K562 (cell line): ENCODE data around the gene PLSCR3. TPM values are rescaled to one million over a fixed set of nuclear protein-coding genes. Genes with fewer than 3 reads are reported as not detected.

Experiments used
- ATAC-seq: fragments of 200-7000 bp; cut with Tn5 transposase; 3 replicates; pipeline ENCODE4 v1.9.1; 2020; ENCODE audit warnings: moderate library complexity
- BruUV-seq: library from RNA; stranded (reverse); fragments of 400-500 nt; replicated peaks from 2 replicates; lab custom pipeline; 2021; lab: Mats Ljungman, UMichigan
- CTCF ChIA-PET: fragments of 300-600 bp; formaldehyde crosslinking; extraction: SDS; loops from one replicate; lab custom pipeline; 2021; ENCODE audit warnings: low intra/inter-chr PET ratio; lab: Yijun Ruan, JAX
- POLR2A ChIA-PET: fragments of 300-600, 350-650 bp; sonication (Branson Sonifier 250); formaldehyde crosslinking; extraction: SDS; loops from one replicate; lab custom pipeline; 2021; ENCODE audit warnings: antibody characterized with exemption, inconsistent platforms; lab: Yijun Ruan, JAX
- DNase-seq, 4 experiments: peaks; one replicate each; pipeline versions ENCODE4 v3.0.0 to v3.0.0-alpha.2; 2011 to 2018; ENCODE audit warnings: low spot score in 3 of 4, mixed read lengths in 3 of 4; ENCODE audit errors: extremely low read depth in 1 of 4
- FAIRE-seq: peaks from 2 replicates; lab custom pipeline; 2011; peaks lifted over from hg19 to GRCh38; lab: Jason Lieb, UNC
- H2AFZ ChIP-seq: 2 replicates; pipeline ENCODE4 v1.6.0; 2011; ENCODE audit warnings: low read depth, low read length, control low read depth, inconsistent platforms
- H3K27ac ChIP-seq: fragments of 200-600 bp; 3 replicates; pipeline ENCODE4 v1.8.0; 2011; ENCODE audit warnings: low read depth, mild to moderate bottlenecking, control low read depth, inconsistent platforms, low read length, moderate library complexity, mixed read lengths; ENCODE audit errors: extremely low read depth
- H3K27me3 ChIP-seq, 2 experiments: fragments of 300-600 bp in 1 of 2; 2 replicates in 1 of 2; 3 replicates in 1 of 2; pipeline versions ENCODE4 v1.6.0 to v1.8.0; 2011; ENCODE audit warnings: inconsistent platforms in 2 of 2, low read length in 2 of 2, mild to moderate bottlenecking in 1 of 2, mixed read lengths in 1 of 2, moderate library complexity in 1 of 2; ENCODE audit not compliant: control insufficient read depth in 2 of 2, insufficient read depth in 2 of 2
- H3K36me3 ChIP-seq: fragments of 300-600 bp; 3 replicates; pipeline ENCODE4 v1.8.0; 2011; ENCODE audit warnings: mild to moderate bottlenecking, low read length, inconsistent platforms; ENCODE audit not compliant: control insufficient read depth, insufficient read depth
- H3K4me1 ChIP-seq, 2 experiments: fragments of 200-600 bp in 1 of 2; replicated peaks in 1 of 2; 2 replicates in 1 of 2; 3 replicates in 1 of 2; pipeline versions ENCODE4 v1.5.1 to v1.8.0; 2011; ENCODE audit warnings: inconsistent platforms in 2 of 2, low read length in 2 of 2, mild to moderate bottlenecking in 1 of 2, mixed read lengths in 1 of 2, moderate library complexity in 1 of 2; ENCODE audit not compliant: control insufficient read depth in 2 of 2, insufficient read depth in 2 of 2
- H3K4me2 ChIP-seq: 2 replicates; pipeline ENCODE4 v1.6.1; 2011; ENCODE audit warnings: low read length, control low read depth, inconsistent platforms, mixed read lengths; ENCODE audit not compliant: insufficient read depth
- H3K4me3 ChIP-seq: fragments of 200-600 bp; sonication (generic), shearing (Covaris generic); 2 replicates; pipeline ENCODE4 v1.5.1; 2016; ENCODE audit warnings: control low read depth, inconsistent platforms
- H3K79me2 ChIP-seq: fragments of 200-600 bp; 3 replicates; pipeline ENCODE4 v1.8.0; 2011; ENCODE audit warnings: low read length, inconsistent platforms; ENCODE audit not compliant: control insufficient read depth, insufficient read depth
- H3K9ac ChIP-seq, 2 experiments: 2 replicates each; pipeline versions ENCODE4 v1.6.0 to v1.6.1; 2011; ENCODE audit warnings: low read depth in 2 of 2, low read length in 2 of 2, control low read depth in 1 of 2, inconsistent platforms in 1 of 2, mild to moderate bottlenecking in 1 of 2, mixed read lengths in 1 of 2; ENCODE audit not compliant: insufficient read depth in 1 of 2
- H3K9me1 ChIP-seq: one replicate; pipeline ENCODE4 v1.6.0; 2011; ENCODE audit warnings: inconsistent platforms, mild to moderate bottlenecking, low read length, moderate library complexity; ENCODE audit not compliant: control insufficient read depth, insufficient read depth
- H3K9me3 ChIP-seq: replicated peaks from 2 replicates; pipeline ENCODE4 v1.5.1; 2011; ENCODE audit warnings: low read depth, low read length, inconsistent platforms; ENCODE audit not compliant: control insufficient read depth, insufficient read depth
- H4K20me1 ChIP-seq: replicated peaks from 2 replicates; pipeline ENCODE4 v1.6.1; 2011; ENCODE audit warnings: low read length, inconsistent platforms, mixed read lengths; ENCODE audit not compliant: control insufficient read depth, insufficient read depth
- CREM ChIP-seq: IDR thresholded peaks from 2 replicates; pipeline ENCODE4 v1.6.1; 2014; ENCODE audit warnings: antibody characterized with exemption, low read depth
- ELF4 ChIP-seq: fragments of 450-650 bp; formaldehyde crosslinking; IDR thresholded peaks from 2 replicates; pipeline ENCODE4 v1.4.0; 2022; ENCODE audit warnings: missing genetic modification characterization
- YY1 ChIP-seq, 3 experiments: IDR thresholded peaks; 2 replicates each; pipeline ENCODE4 v1.6.1; 2011; ENCODE audit warnings: low read length in 2 of 3, mild to moderate bottlenecking in 2 of 3, moderate library complexity in 2 of 3, borderline replicate concordance in 1 of 3, control low read depth in 1 of 3, low read depth in 1 of 3; ENCODE audit not compliant: insufficient read depth in 3 of 3, insufficient replicate concordance in 2 of 3, control insufficient read depth in 1 of 3, insufficient read length in 1 of 3; ENCODE audit errors: extremely low read depth in 1 of 3
- ZFPM2 ChIP-seq: fragments of 250-450 bp; sonication (Bioruptor Pico); IDR thresholded peaks from 2 replicates; pipeline ENCODE4 v1.5.1; 2022; ENCODE audit warnings: mild to moderate bottlenecking
- ZNF197 ChIP-seq: fragments of 200-800 bp; sonication (Bioruptor generic); IDR thresholded peaks from 2 replicates; pipeline ENCODE4 v1.6.1; 2016; ENCODE audit warnings: low read depth, missing genetic modification characterization, missing compliant biosample characterization
- WGBS: fragments of 100-300 bp; shearing (Covaris generic); methylation state at CpG from one replicate; pipeline ENCODE4 v1.1.6; 2016; ENCODE audit warnings: low coverage, mixed read lengths; ENCODE audit not compliant: insufficient coverage; ENCODE audit errors: missing lambda C conversion rate; 5-methylcytosine and 5-hydroxymethylcytosine counted together
- in situ Hi-C: fragments of 300-500 bp; cut with MboI; formaldehyde crosslinking; loops from 4 replicates; pipeline ENCODE4 v1.15.0; 2018; ENCODE audit warnings: inconsistent platforms, mixed read lengths
- intact Hi-C: fragments of 100-400 bp; cut with micrococcal nuclease; formaldehyde crosslinking; loops from 2 replicates; pipeline ENCODE4 v1.14.2; 2022
- polyA plus RNA-seq, 8 experiments: library from polyadenylated mRNA; depleted of rRNA in 4 of 8; stranded (reverse) in 5 of 8; unstranded in 3 of 8; fragments of >200 nt; fragmentation: Nextera tagmentation in 2 of 8; fragmentation: Illumina TruSeq in 1 of 8; extraction: Ambion mirVana in 2 of 8; extraction: Trizol in 1 of 8; gene quantifications; 2 replicates each; pipeline versions ENCODE4 v1.2.1 to v1.2.3, GENCODE V29; 2011 to 2014; ENCODE audit warnings: inconsistent platforms in 1 of 8, missing spikeins in 1 of 8
- total RNA-seq, 7 experiments: library from RNA; depleted of rRNA in 6 of 7; stranded (reverse); fragments of >200 nt in 6 of 7; fragmentation: Illumina TruSeq in 2 of 7; extraction: Trizol in 2 of 7; gene quantifications; 2 replicates each; pipeline versions ENCODE4 v1.2.1 to v1.2.3, GENCODE V29; 2011 to 2021; ENCODE audit warnings: low replicate concordance in 1 of 7
- TF ChIP-seq, protein P1 (sequence below): sonication (generic); formaldehyde crosslinking; IDR thresholded peaks from 2 replicates; pipeline ENCODE4 v1.8.1; 2023; ENCODE audit warnings: mild to moderate bottlenecking, missing genetic modification reagents
- TF ChIP-seq, protein P2 (sequence below): fragments of 250-450 bp; sonication (Bioruptor Pico); IDR thresholded peaks from 2 replicates; pipeline ENCODE4 v1.8.0; 2021; ENCODE audit warnings: borderline replicate concordance, mild to moderate bottlenecking, moderate library complexity; ENCODE audit not compliant: poor library complexity, severe bottlenecking
- TF ChIP-seq, protein P3 (sequence below), 2 experiments: fragments of 450-650 bp; conservative IDR thresholded peaks; 2 replicates each; pipeline ENCODE4 v1.6.1; 2017; ENCODE audit warnings: mild to moderate bottlenecking in 2 of 2, moderate library complexity in 2 of 2
- TF ChIP-seq, protein P4 (sequence below): fragments of 450-650 bp; formaldehyde crosslinking; IDR thresholded peaks from 2 replicates; pipeline ENCODE4 v1.4.0; 2020; ENCODE audit warnings: mild to moderate bottlenecking

Gene PLSCR3
- total and polyA plus RNA-seq, 9 of the 15 experiments (the other 6 are each of a cell fraction or from before 2014, with no cell fraction given): 3.2 to 16.8 (median 4.5) TPM

DNA sequence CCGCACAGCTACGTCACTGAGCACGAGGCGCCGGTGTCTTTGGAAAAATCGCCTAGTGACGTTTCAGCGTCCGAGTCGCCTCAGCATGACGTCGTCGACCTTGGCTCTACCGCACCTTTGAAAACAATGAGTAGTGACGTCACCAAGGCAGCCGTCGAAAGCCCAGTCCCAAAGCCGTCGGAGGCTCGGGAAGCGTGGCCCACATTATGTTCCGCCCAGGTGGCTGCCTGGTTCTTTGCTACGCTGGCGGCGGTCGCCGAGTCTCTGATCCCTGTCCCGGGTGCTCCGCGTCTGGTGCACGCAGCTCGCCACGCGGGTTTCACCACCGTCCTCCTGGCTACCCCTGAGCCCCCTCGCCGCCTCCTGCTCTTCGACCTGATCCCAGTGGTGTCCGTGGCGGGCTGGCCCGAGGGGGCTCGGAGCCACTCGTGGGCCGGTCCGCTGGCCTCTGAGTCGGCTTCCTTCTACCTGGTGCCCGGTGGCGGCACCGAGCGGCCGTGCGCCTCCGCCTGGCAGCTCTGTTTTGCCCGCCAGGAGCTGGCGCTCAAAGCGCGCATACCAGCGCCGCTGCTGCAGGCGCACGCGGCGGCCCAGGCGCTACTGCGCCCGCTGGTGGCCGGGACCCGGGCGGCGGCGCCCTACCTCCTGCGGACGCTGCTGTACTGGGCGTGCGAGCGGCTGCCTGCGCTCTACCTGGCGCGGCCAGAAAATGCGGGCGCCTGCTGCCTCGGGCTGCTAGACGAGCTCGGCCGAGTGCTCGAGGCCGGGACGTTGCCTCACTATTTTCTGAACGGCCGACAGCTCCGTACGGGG lies 42.4 kb upstream of the PLSCR3 start (continued):
- TF ChIP-seq, protein P1, sequence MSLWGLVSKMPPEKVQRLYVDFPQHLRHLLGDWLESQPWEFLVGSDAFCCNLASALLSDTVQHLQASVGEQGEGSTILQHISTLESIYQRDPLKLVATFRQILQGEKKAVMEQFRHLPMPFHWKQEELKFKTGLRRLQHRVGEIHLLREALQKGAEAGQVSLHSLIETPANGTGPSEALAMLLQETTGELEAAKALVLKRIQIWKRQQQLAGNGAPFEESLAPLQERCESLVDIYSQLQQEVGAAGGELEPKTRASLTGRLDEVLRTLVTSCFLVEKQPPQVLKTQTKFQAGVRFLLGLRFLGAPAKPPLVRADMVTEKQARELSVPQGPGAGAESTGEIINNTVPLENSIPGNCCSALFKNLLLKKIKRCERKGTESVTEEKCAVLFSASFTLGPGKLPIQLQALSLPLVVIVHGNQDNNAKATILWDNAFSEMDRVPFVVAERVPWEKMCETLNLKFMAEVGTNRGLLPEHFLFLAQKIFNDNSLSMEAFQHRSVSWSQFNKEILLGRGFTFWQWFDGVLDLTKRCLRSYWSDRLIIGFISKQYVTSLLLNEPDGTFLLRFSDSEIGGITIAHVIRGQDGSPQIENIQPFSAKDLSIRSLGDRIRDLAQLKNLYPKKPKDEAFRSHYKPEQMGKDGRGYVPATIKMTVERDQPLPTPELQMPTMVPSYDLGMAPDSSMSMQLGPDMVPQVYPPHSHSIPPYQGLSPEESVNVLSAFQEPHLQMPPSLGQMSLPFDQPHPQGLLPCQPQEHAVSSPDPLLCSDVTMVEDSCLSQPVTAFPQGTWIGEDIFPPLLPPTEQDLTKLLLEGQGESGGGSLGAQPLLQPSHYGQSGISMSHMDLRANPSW (CRISPR knock-in tag): no peak
- TF ChIP-seq CREM: 0 out of 2 replicates have a peak, but pooled peaks have one; percentile 9

DNA sequence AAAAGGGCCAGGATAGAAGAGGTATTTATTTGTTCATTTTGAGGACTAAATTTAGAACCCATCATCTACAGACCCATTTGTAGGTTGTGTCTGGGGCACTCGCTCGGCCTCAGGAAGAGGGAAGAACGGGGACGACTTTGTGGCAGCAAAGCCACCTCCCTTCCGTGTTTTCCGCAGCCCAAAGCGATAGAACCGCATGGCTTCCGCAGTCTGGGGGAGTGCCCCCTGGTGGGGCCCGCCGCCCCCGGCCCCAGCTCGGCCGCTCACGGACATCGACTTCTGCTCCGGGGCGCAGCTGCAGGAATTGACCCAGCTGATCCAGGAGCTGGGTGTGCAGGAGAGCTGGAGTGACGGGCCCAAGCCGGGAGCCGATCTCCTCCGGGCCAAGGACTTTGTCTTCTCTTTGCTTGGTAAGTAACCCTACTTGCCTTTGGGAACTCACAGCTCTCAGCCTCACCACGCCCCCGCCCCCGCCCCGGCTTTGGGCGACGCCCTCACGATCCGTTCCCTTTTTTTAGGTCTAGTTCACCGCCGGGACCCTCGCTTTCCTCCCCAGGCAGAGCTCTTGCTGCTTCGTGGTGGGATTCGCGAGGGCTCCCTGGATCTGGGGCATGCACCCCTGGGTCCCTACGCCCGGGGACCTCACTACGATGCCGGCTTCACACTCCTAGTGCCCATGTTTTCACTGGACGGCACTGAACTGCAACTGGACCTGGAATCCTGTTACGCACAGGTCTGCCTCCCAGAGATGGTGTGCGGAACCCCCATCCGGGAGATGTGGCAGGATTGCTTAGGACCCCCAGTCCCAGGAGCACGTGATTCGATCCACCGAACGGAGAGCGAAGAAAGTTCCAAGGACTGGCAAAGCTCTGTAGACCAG lies 41.6 kb upstream of the PLSCR3 start:
- ChIA-PET POLR2A (interaction anchor here (0.5 to 4.2 kb wide), 10 partner anchors 8 to 556 kb away, joined by 3 to 21 read pairs (median 4); partner anchors contain the start of genes POLR2A, SPEM2 and TP53), CTCF (no interaction called here)
- no peaks in the 10 kb centered on the region for H4K20me1 ChIP-seq
- no peaks in the 10 kb centered on the region for H3K36me3 ChIP-seq
- DNase-seq (peak; percentile 47 to 69 (median 54)), ATAC-seq (peak; percentile 72), FAIRE-seq (peak; percentile 32)
- peaks cover 7% of the 10 kb centered on the region; the same call in 2 of the 3 replicates for H3K79me2 ChIP-seq
- H3K27ac ChIP-seq: peak overlapping the region; percentile 75
- peak overlapping the region; percentile 90 for H3K4me2 ChIP-seq
- no peaks in the 10 kb centered on the region for H3K9me3 ChIP-seq
- H2AFZ ChIP-seq: peak overlapping the region; percentile 92
- H3K9me1 ChIP-seq: no peaks in the 10 kb centered on the region
- no peaks in the 10 kb centered on the region for H3K27me3 ChIP-seq
- intact Hi-C loops (loop anchor here (5.0 kb wide), 2 partner anchors 34 to 46 kb away; partner anchors contain the start of genes POLR2A, SLC35G6 and TMEM256), in situ Hi-C loops (no loop called here)
- H3K9ac ChIP-seq: peak overlapping the region; percentile 64 to 90
- peak overlapping the region; percentile 64 for H3K4me3 ChIP-seq
- WGBS: 22% methylated on average over 19 of the region's 49 CpGs
- H3K4me1 ChIP-seq: peaks cover 15 to 59% of the 10 kb centered on the region in 2 experiments; a peak in 4 of 5 replicates
- BruUV-seq: TSS peak; percentile 82
- TF ChIP-seq YY1 (IDR thresholded peaks at IDR 0.05; ENCODE audit: borderline replicate concordance in 1 of 3, control insufficient read depth in 1 of 3, extremely low read depth in 1 of 3, insufficient read depth in 3 of 3, insufficient read length in 1 of 3, insufficient replicate concordance in 2 of 3, low read depth in 1 of 3, low read length in 2 of 3): peak in 1 of 3 experiments; percentile 60
- TF ChIP-seq, protein P2, sequence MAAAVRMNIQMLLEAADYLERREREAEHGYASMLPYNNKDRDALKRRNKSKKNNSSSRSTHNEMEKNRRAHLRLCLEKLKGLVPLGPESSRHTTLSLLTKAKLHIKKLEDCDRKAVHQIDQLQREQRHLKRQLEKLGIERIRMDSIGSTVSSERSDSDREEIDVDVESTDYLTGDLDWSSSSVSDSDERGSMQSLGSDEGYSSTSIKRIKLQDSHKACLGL (CRISPR knock-in tag): no peak
- TF ChIP-seq ZFPM2 (CRISPR knock-in tag): no peak
- no peak for TF ChIP-seq ZNF197 (CRISPR knock-in tag)
- TF ChIP-seq, protein P3, sequence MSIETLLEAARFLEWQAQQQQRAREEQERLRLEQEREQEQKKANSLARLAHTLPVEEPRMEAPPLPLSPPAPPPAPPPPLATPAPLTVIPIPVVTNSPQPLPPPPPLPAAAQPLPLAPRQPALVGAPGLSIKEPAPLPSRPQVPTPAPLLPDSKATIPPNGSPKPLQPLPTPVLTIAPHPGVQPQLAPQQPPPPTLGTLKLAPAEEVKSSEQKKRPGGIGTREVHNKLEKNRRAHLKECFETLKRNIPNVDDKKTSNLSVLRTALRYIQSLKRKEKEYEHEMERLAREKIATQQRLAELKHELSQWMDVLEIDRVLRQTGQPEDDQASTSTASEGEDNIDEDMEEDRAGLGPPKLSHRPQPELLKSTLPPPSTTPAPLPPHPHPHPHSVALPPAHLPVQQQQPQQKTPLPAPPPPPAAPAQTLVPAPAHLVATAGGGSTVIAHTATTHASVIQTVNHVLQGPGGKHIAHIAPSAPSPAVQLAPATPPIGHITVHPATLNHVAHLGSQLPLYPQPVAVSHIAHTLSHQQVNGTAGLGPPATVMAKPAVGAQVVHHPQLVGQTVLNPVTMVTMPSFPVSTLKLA (conservative IDR thresholded peaks at IDR 0.05): peak in 1 of 2 experiments; percentile 53; a peak in 3 of 4 replicates
- TF ChIP-seq ELF4 (CRISPR knock-in tag): no peak
- TF ChIP-seq, protein P4, sequence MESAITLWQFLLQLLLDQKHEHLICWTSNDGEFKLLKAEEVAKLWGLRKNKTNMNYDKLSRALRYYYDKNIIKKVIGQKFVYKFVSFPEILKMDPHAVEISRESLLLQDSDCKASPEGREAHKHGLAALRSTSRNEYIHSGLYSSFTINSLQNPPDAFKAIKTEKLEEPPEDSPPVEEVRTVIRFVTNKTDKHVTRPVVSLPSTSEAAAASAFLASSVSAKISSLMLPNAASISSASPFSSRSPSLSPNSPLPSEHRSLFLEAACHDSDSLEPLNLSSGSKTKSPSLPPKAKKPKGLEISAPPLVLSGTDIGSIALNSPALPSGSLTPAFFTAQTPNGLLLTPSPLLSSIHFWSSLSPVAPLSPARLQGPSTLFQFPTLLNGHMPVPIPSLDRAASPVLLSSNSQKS (CRISPR knock-in tag): no peak
